GM19452 (cell line): ENCODE measurements around the gene UNC80.

Experiments
- ATAC-seq: cut with Tn5 transposase; IDR thresholded peaks from one replicate; pipeline ENCODE4 v1.9.1; 2021; ENCODE audit not compliant: unreplicated experiment

Gene UNC80

DNA sequence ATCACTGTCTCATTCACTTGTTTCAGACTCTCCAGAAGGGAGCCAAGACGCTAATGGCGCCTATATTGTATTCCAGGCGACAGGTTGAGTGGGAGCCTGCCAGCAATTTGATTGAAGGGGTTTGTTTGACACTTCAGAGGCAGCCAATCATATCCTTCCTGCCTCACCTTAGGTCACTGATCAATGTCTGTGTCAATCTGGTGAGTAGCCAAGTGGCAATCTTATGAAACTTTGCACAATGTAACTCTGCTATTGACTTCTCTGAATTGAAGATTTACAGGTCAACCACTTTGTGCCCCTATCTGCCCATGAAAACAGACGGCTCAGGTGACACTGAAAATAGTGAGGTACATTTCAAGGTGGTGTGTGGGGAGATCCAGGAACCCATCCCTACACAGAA, 198.1 kb downstream of the UNC80 start:
- no peak for ATAC-seq

DNA sequence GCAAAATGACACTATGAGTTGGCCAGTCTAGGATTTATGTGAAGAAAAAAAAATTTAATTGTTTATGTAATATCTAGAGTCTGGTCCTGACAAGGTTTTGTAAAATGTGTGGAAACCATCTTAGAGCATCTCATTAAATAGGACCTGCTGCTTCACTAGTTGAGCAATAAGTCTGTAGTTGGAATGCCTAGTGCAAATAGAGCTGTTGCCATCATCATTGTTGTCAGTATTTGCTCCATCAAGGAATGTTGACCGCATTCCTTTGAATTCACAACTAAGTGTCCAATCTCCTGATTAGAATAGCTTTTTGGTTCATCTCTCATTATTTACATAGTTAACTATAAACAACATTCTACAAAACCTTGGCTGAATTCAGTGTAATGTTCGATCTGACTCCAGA, 198.6 kb downstream of the UNC80 start:
- ATAC-seq: no peak

- no peak for ATAC-seq
These were observed 199.1 kb downstream of the UNC80 start for GRCh38 chr2:209970711-209971110.

DNA sequence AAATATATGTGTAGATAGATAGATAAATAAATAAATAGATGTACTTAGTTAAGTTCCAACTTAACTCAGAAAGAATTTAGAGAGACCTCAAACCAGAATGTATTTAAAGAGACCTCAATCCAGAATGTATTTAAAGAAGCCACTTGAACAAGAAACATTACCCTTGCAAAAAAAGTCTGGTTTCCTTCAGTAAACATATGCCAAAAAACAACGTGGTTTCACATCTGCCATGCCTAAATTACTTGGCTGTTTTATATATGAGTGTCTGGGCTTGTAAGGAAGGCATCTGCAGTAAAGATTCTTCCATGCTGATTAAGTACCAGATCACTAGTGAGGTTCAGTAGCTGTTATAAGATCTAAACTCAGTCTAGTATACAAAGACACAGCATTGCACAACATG, 201.7 kb downstream of the UNC80 start:
- ATAC-seq: no peak

DNA sequence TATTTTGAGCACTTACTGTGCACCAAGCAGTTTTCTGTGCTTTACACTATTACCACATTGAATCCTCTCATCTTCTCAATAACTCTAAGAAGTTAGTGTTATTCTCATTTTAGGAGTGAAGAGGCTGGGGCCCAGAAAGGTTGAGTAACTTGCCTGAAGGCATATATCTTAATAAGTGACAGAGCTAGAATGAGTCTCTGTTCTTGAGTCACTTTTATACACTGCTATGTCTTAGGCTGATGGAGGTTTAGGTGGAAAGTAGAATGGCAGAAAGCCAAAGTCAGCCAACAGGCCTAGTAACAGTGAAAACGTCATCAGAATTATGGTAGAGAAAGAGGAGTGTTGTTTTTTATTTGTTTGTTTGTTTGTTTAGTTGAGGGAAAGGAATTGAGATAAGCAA, 202.9 kb downstream of the UNC80 start:
- no peak for ATAC-seq

DNA sequence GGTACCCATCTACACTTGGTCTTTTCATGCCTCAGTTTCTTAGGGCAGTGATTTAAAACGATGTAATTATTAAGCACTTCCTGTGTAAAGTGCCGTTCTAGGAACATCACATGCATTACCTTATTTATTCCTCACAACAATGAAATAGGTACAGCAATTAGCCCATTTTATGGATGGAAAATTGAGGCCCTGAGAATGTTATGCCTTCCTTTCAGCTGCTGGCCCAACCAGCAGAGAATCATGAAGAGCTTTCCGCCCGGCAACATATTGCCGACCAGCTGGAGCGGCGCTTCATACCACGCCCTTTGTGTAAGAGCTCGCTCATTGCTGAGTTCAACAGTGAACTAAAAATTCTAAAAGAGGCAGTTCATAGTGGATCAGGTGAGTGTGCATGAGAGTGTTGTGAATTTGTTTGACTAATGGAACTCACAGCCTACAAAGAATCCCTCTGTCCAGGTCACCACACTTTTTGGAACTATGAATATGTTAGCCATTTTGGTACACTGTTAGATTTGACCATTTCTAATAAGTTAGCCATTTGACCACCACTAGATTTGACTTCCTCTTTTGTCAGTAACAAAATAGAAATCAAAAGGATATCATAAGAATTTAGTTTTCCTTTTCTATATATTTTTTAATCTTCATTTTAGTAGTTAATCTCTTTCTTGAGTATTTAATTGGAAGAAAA, 205.2 kb downstream of the UNC80 start:
- peak; percentile 88 for ATAC-seq

GRCh38 chr2:209977386-209978239, 206.0 kb downstream of the UNC80 start:
- ATAC-seq: peak; percentile 67

DNA sequence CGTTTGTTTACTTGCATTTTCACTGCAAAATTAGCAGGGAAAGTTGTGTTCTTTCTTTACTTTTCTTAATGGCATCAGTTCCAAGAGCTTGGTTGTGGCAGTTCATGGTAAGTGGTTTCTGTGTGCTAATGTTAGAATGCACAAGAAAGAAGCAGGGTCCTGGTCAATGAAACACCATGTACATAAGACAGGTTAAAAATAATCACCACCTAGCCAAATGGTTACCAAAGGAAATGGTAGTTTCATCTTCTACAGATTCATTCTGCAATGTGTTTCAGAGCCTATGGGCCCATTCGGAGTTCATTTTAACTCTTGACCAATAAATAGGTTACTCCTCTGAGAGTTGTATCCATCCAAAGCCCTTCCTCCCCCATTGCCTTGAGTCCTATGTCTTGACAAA, 212.7 kb downstream of the UNC80 start:
- ATAC-seq: no peak

GRCh38 chr2:209985874-209986273, 214.2 kb downstream of the UNC80 start:
- ATAC-seq: no peak

DNA sequence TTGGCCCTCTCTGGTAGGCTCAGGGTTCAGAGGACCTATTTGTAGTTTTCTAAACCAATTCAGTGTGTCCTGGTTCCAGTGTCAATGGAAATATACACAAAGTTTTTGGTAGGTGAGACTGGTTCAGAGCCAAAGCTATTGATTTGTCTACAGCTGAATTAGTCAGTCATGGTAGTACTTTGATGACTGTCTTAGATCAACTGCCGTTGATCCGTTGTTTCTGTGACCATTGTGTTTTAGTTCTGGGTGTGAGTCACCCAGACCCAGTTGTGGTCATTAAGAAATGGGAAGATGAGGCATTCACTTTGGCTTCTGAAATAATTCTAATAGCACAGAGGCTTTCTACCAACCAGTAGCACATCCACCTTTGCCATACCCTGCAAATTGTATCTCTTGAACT, 214.8 kb downstream of the UNC80 start:
- ATAC-seq: no peak

DNA sequence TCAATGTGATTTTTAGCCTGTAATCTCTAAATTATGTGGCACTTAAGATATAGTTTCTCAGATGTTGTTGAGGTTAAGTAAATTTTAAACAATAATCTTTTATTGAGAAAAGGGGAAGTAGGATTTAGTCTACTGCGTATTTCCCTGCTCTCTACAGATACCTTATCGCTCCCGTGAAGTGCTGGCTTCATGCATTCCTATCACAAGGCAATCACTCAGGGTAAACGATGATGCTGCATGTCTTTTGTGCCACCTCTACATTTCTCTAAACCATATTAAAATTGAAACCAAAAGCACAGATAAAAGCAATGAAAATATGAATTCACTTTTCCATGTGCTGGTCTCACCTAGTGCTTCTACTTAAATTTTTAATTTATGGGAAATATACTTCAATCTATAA, 216.4 kb downstream of the UNC80 start:
- no peak for ATAC-seq

DNA sequence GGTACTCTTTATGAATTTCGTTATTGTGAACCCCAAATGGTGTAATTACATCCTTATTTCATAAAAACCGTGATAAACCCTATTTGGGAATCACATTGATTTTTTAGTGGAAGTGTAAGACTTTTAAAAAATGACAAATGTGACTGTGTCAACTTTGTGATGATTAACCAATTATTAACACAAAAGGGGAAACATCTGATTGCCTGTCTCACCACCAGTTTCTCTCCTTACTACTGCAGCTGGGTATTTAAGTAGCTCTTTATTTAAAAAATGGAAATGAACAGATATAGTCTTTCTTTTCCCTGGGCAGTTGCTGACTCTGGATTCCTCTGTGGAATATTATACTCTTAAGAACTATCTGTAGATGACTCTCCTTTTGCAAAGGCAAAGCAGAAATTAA, 219.2 kb downstream of the UNC80 start:
- ATAC-seq: no peak

DNA sequence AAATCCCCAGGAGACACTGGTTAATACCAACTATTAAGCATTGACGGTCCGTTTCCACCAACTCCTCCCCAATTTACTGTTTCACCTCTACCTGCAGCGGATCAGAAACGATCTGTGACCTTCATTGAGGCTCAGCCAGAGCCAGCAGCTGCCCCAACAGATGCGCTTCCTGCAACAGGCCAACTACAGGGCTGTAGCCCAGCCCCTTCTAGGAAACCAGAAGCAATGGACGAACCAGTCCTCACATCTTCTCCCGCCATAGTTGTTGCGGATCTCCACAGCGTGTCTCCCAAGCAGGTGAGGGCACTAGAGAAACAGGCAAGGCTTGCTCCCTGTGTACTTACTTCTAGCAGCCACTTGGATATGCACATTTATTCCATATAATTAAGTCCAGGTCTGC, 222.3 kb downstream of the UNC80 start:
- ATAC-seq: no peak

DNA sequence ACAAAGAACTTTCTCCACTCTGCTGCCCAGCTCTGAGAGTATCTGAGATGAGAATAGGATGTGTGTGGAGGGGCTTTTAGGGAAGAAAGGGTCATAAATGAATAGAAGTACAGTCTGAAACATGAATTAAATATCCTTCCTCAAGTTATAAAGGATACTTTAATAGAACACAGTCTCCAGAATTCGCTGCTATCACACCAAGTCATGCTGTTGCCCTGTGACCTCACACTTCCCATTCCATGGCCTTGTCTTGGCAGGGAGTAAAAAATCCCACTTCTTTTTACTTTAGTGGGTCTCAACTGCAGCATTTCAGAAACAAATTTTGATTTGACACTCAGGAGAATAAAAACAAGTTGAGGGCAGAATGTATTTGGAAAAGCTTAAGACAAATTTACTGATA, 227.0 kb downstream of the UNC80 start:
- ATAC-seq: no peak

- ATAC-seq: no peak
These were observed 229.1 kb downstream of the UNC80 start for GRCh38 chr2:210000464-210001324.

DNA sequence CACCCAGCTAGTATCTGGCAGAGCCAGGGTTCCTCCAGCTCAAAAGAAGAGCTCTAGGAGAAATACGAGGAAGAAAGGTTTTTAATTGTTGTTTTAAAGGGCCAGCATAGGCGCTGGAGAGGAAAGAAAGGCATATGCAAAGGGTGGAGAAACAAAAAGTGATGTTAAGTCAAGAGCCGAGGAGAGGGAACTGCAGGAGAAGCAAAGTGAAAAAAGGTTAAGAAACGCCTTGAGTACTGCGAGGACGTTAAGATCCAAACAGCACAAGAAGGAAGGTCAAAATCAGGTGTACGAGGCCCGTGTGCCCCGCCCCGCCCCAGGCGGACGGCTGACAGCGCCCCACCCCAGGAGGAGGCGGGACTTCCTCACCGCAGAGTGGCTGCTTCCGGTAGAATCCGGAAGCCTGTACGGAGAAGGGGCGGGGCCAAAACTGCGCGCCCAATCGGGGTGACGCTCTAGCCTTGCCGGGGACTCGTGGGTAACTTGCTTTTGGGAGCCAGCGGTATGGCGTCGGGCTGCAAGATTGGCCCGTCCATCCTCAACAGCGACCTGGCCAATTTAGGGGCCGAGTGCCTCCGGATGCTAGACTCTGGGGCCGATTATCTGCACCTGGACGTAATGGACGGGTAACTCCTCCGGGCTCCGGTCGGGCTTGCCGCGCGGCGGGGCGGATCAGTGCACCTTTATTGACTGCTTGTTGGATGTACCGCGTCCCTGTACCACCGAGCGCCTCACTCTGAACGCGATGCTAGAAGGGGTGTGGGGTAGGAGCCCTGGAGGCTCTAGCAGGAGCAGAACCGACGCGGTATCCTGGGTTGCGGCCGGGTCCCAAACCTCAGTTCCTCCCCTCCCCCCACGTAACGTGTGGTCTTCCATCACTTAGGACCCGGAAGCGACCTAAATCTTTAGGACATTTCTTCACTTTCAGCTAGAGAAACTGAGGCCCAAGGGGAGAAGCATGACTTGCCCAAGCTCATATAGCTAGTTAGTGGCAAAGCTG, 230.8 kb downstream of the UNC80 start, which contains the start of gene RPE:
Gene RPE (plus strand): TSS at position 481 of the 1,000 bp plus-strand sequence. CDS start 24 bp downstream, at position 505.
- peak; percentile 100 for ATAC-seq

DNA sequence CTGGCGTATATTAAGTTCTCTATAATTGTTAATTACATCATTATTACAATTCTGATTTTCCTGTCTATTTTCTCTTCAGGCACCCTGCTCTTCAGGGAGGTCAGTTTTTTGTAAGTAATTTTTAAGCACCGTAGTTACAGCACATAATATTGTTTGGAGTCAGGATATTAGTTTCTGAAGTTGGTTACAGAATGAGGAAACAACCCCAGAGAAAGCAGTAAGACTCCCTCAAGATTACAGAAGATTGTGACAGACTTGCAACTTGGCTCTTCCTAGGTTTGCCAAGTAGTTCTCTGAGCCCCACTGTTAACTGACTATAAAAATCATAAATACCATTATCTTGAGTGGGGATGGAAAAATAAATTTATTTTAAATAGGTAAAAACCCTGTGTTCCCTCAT, 231.7 kb downstream of the UNC80 start:
- no peak for ATAC-seq

DNA sequence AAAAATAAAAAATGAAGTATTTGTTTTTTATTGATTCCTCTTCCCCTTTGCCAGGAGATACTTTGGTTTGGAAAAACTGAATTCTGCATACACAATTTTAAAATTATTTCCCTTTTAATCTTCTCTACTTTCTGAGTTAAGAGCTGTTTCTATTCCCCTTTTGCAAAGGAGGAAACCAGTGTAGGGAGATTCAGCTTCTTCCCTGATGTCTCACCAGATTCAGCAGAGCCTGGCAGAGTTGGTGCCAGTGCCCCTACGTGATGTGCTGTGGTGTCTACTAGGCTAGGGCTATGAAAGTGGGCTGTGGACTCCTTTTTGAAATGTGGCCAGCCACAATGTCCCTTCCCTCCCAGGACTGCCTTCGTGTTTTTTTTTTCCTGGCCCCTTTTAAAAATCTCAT, 233.2 kb downstream of the UNC80 start:
- no peak for ATAC-seq

DNA sequence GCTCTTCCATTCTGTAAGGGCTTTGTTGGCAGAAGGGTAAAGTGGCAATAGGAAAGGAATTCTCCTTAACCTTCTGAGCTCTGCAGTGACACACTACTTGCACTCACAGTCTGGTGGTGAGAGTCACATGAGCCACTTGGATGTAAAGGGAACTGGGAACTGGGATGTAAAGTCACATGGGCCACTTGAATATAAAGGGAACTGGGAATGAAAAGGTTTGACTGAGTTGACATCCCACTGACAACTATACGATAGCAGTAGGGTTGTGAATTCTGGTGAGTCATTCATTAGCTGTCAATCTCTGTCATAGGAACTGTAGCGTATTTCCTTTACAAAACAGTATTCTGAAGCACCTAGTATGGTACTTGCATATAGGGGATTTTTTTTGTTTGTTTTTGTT, 236.3 kb downstream of the UNC80 start:
- no peak for ATAC-seq

GRCh38 chr2:210009126-210009525, 237.5 kb downstream of the UNC80 start:
- no peak for ATAC-seq
